SU-DHL-6 (cell line): Measurements from ENCODE around the gene EML1.
A peak's percentile ranks its signal among the peaks of the same experiment; 100 is the strongest.

ENCODE experiments used
- H2AFZ ChIP-seq: fragments of 200-600 bp; sonication (generic); 2 replicates; pipeline ENCODE4 v1.6.1; 2014; ENCODE audit warnings: low read depth, mild to moderate bottlenecking, moderate library complexity, mixed read lengths, antibody characterized with exemption, low read length; ENCODE audit not compliant: severe bottlenecking
- H3F3A ChIP-seq: fragments of 200-600 bp; shearing (Covaris generic); 2 replicates; pipeline ENCODE4 v1.6.0; 2016; ENCODE audit warnings: antibody characterized with exemption, mild to moderate bottlenecking; ENCODE audit not compliant: insufficient read depth
- H3K27ac ChIP-seq: fragments of 200-600 bp; sonication (generic); 2 replicates; pipeline ENCODE4 v1.5.1; 2016; ENCODE audit warnings: low read depth, mild to moderate bottlenecking, low read length, moderate library complexity, mixed read lengths
- H3K27me3 ChIP-seq: fragments of 200-600 bp; sonication (generic), shearing (Covaris generic); 2 replicates; pipeline ENCODE4 v1.6.0; 2014; ENCODE audit warnings: mild to moderate bottlenecking, low read length
- H3K36me3 ChIP-seq: fragments of 200-600 bp; sonication (generic); 2 replicates; pipeline ENCODE4 v1.6.1; 2014; ENCODE audit warnings: mild to moderate bottlenecking, low read length, mixed read lengths
- H3K4me2 ChIP-seq: fragments of 300-600, 200-600 bp; shearing (Covaris generic), sonication (generic); 2 replicates; pipeline ENCODE4 v1.6.0; 2014; ENCODE audit warnings: low read length, low read depth, mild to moderate bottlenecking; ENCODE audit not compliant: poor library complexity, severe bottlenecking
- H3K4me3 ChIP-seq: fragments of 200-600 bp; sonication (generic); 2 replicates; pipeline ENCODE4 v1.5.1; 2014; ENCODE audit warnings: antibody characterized with exemption, low read length, mild to moderate bottlenecking, mixed read lengths; ENCODE audit not compliant: insufficient read depth, poor library complexity, severe bottlenecking
- H3K79me2 ChIP-seq: fragments of 200-600 bp; sonication (generic); 2 replicates; pipeline ENCODE4 v1.6.1; 2014; ENCODE audit warnings: mild to moderate bottlenecking, low read length, moderate library complexity; ENCODE audit not compliant: insufficient read depth
- H3K9ac ChIP-seq: fragments of 200-600 bp; sonication (generic); 2 replicates; pipeline ENCODE4 v1.7.0; 2014; ENCODE audit warnings: mild to moderate bottlenecking, low read length
- H3K9me2 ChIP-seq: fragments of 200-600 bp; sonication (generic); replicated peaks from 2 replicates; pipeline ENCODE4 v1.6.1; 2014; ENCODE audit warnings: low read length; ENCODE audit not compliant: insufficient read depth
- H3K9me3 ChIP-seq: fragments of 200-600 bp; sonication (generic); 2 replicates; pipeline ENCODE4 v1.6.1; 2014; ENCODE audit warnings: low read length, mixed read lengths; ENCODE audit not compliant: insufficient read depth
- H4K20me1 ChIP-seq: fragments of 200-600 bp; sonication (generic); 2 replicates; pipeline ENCODE4 v1.6.1; 2014; ENCODE audit warnings: low read depth, mild to moderate bottlenecking, antibody characterized with exemption, low read length, moderate library complexity, mixed read lengths
- EZH2phosphoT487 ChIP-seq: fragments of 200-600 bp; sonication (generic), shearing (Covaris generic); conservative IDR thresholded peaks from 2 replicates; pipeline ENCODE4 v1.6.1; 2018; ENCODE audit warnings: mild to moderate bottlenecking, antibody characterized with exemption, low read length, moderate library complexity, mixed read lengths
- TF ChIP-seq, protein P1 (sequence below): fragments of 200-600 bp; sonication (generic); IDR thresholded peaks from one replicate; pipeline ENCODE4 v1.5.1; 2017; ENCODE audit warnings: antibody characterized with exemption, mild to moderate bottlenecking, low read length, moderate library complexity; ENCODE audit not compliant: insufficient read depth, poor library complexity, severe bottlenecking

Gene EML1

GRCh38 chr14:99883866-99884650 lies 90.8 kb downstream of the EML1 start:
- Histone ChIP-seq H3K27ac (no peak overlapping the region), H3K4me2 (no peak overlapping the region)

DNA sequence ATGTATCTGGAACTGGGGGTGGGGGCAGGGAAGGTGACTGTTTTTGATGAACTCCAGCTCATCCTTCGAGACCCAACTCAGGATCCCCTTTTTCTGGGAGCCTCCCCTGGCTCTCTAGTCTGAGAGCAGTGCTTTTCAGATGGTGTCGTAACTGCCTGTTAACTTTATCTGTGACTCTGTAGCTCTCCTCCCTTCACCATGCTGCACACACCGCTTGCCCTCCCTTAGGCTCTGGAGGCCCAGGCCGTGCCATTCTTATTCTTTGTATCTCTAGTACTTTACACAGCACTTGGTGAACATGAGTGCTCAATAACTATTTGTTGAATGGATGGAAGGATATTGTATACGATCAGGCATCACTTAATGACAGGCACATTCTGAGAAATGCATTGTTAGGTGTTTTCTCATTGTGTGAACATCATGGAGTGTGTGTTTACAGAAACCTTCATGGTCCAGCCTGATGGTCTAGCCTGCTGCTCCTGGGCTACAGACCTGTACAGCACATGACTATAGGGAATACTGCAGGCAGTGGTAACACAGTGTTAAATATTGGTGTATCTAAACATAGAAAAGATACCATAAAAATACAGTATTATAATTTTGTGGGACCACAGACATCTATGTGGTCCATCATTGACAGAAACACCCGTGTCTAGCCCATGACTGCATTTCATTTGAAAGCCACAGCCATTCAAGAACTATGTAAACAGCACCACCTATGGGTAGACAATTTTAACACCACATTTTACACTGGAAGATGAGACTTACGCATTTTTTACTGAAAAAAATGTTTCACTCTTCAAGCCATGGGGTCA lies 91.8 kb downstream of the EML1 start:
- Histone ChIP-seq H3K4me2 (no peak overlapping the region), H3K9me3 (no peaks in the 10 kb centered on the region), H3K36me3 (no peaks in the 10 kb centered on the region), H3F3A (no peaks in the 10 kb centered on the region), H3K9ac (no peak overlapping the region), H3K27ac (no peak overlapping the region), H3K9me2 (no peaks in the 10 kb centered on the region), H4K20me1 (no peaks in the 10 kb centered on the region), H3K79me2 (no peaks in the 10 kb centered on the region), H3K4me3 (no peak overlapping the region), H3K27me3 (no peaks in the 10 kb centered on the region), H2AFZ (no peak overlapping the region)
- no peak for TF ChIP-seq EZH2phosphoT487
- TF ChIP-seq, protein P1, sequence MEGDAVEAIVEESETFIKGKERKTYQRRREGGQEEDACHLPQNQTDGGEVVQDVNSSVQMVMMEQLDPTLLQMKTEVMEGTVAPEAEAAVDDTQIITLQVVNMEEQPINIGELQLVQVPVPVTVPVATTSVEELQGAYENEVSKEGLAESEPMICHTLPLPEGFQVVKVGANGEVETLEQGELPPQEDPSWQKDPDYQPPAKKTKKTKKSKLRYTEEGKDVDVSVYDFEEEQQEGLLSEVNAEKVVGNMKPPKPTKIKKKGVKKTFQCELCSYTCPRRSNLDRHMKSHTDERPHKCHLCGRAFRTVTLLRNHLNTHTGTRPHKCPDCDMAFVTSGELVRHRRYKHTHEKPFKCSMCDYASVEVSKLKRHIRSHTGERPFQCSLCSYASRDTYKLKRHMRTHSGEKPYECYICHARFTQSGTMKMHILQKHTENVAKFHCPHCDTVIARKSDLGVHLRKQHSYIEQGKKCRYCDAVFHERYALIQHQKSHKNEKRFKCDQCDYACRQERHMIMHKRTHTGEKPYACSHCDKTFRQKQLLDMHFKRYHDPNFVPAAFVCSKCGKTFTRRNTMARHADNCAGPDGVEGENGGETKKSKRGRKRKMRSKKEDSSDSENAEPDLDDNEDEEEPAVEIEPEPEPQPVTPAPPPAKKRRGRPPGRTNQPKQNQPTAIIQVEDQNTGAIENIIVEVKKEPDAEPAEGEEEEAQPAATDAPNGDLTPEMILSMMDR, result peak; percentile 44

More at GRCh38 chr14:99883866-99884650, 90.8 kb downstream of the EML1 start:
- H3F3A ChIP-seq, result no peaks in the 10 kb centered on the region
- H3K79me2 ChIP-seq, result no peaks in the 10 kb centered on the region
- H3K9me2 ChIP-seq, result no peaks in the 10 kb centered on the region
- H3K36me3 ChIP-seq, result no peaks in the 10 kb centered on the region
- H3K27me3 ChIP-seq, result no peaks in the 10 kb centered on the region
- H3K9ac ChIP-seq, result no peak overlapping the region
- H3K4me3 ChIP-seq, result no peak overlapping the region
- no peaks in the 10 kb centered on the region for H3K9me3 ChIP-seq
- H2AFZ ChIP-seq, result no peak overlapping the region
- TF ChIP-seq, protein P1, result no peak
- no peak for TF ChIP-seq EZH2phosphoT487
- H4K20me1 ChIP-seq, result no peaks in the 10 kb centered on the region

GRCh38 chr14:99885649-99885958 lies 92.4 kb downstream of the EML1 start:
- Histone ChIP-seq H3K27me3 (no peaks in the 10 kb centered on the region), H3K79me2 (no peaks in the 10 kb centered on the region), H3F3A (no peaks in the 10 kb centered on the region), H3K27ac (no peak overlapping the region), H3K4me2 (no peak overlapping the region), H3K9me2 (no peaks in the 10 kb centered on the region), H3K36me3 (no peaks in the 10 kb centered on the region), H2AFZ (no peak overlapping the region), H3K4me3 (no peak overlapping the region), H3K9ac (no peak overlapping the region), H3K9me3 (no peaks in the 10 kb centered on the region), H4K20me1 (no peaks in the 10 kb centered on the region)
- TF ChIP-seq, protein P1, result no peak
- TF ChIP-seq EZH2phosphoT487, result no peak
